Neural cell (in vitro differentiated cells): ENCODE data around the gene PCDH9. TPM values are rescaled to one million over a fixed set of nuclear protein-coding genes. Genes with fewer than 3 reads are reported as not detected.

Experiments
- H2AFZ ChIP-seq: fragments of 200-600, 300-800 bp; sonication (generic), shearing (Covaris generic); 2 replicates; pipeline ENCODE4 v1.6.0; 2014; ENCODE audit warnings: low read depth, mild to moderate bottlenecking, antibody characterized with exemption, low read length, moderate library complexity
- H3F3A ChIP-seq: fragments of 200-600 bp; shearing (Covaris generic); 2 replicates; pipeline ENCODE4 v1.6.1; 2016; ENCODE audit warnings: mild to moderate bottlenecking, moderate library complexity, mixed read lengths, antibody characterized with exemption, low read length; ENCODE audit not compliant: insufficient read depth, poor library complexity, severe bottlenecking
- H3K27ac ChIP-seq: fragments of 200-600, 300-800 bp; sonication (generic), shearing (Covaris generic); 2 replicates; pipeline ENCODE4 v1.5.1; 2014; ENCODE audit warnings: mild to moderate bottlenecking, low read length, moderate library complexity
- H3K27me3 ChIP-seq: fragments of 300-800, 200-600 bp; sonication (generic), shearing (Covaris generic); 2 replicates; pipeline ENCODE4 v1.6.0; 2014; ENCODE audit warnings: mild to moderate bottlenecking, low read depth, low read length, moderate library complexity; ENCODE audit not compliant: insufficient read depth
- H3K36me3 ChIP-seq: fragments of 300-800, 200-600 bp; sonication (generic), shearing (Covaris generic); 2 replicates; pipeline ENCODE4 v1.5.1; 2014; ENCODE audit warnings: mild to moderate bottlenecking, antibody characterized with exemption, low read length, moderate library complexity; ENCODE audit not compliant: insufficient read depth
- H3K4me2 ChIP-seq: fragments of 300-800, 200-600 bp; sonication (generic), shearing (Covaris generic); 2 replicates; pipeline ENCODE4 v1.6.0; 2014; ENCODE audit warnings: mild to moderate bottlenecking, low read length
- H3K4me3 ChIP-seq: fragments of 300-800, 200-600 bp; sonication (generic), shearing (Covaris generic); 2 replicates; pipeline ENCODE4 v1.5.1; 2014; ENCODE audit warnings: mild to moderate bottlenecking, low read length, moderate library complexity
- H3K79me2 ChIP-seq: fragments of 200-600 bp; shearing (Covaris generic); replicated peaks from 2 replicates; pipeline ENCODE4 v1.6.0; 2014; ENCODE audit warnings: mild to moderate bottlenecking, low read length, moderate library complexity; ENCODE audit not compliant: insufficient read depth
- H3K9ac ChIP-seq: fragments of 300-800, 200-600 bp; sonication (generic), shearing (Covaris generic); 2 replicates; pipeline ENCODE4 v1.6.1; 2016; ENCODE audit warnings: mild to moderate bottlenecking, low read length, mixed read lengths
- H3K9me2 ChIP-seq: fragments of 200-600 bp; shearing (Covaris generic); 2 replicates; pipeline ENCODE4 v1.6.1; 2016; ENCODE audit warnings: mild to moderate bottlenecking, low read length, mixed read lengths; ENCODE audit not compliant: insufficient read depth
- H3K9me3 ChIP-seq: fragments of 200-600, 300-800 bp; sonication (generic), shearing (Covaris generic); 2 replicates; pipeline ENCODE4 v1.6.1; 2016; ENCODE audit warnings: mild to moderate bottlenecking, mixed run types, low read length, moderate library complexity, mixed read lengths
- H4K20me1 ChIP-seq: fragments of 200-600 bp; shearing (Covaris generic); 2 replicates; pipeline ENCODE4 v1.6.1; 2016; ENCODE audit warnings: mild to moderate bottlenecking, mixed run types; ENCODE audit not compliant: insufficient read depth
- CTCF ChIP-seq: fragments of 450-650 bp; IDR thresholded peaks from 2 replicates; pipeline ENCODE4 v1.5.1; 2014; ENCODE audit warnings: antibody characterized with exemption, mild to moderate bottlenecking, moderate library complexity; ENCODE audit not compliant: poor library complexity, severe bottlenecking
- EP300 ChIP-seq: fragments of 450-650 bp; conservative IDR thresholded peaks from 2 replicates; pipeline ENCODE4 v1.6.1; 2014; ENCODE audit warnings: antibody characterized with exemption, mild to moderate bottlenecking, moderate library complexity; ENCODE audit not compliant: poor library complexity, severe bottlenecking
- EZH2 ChIP-seq: fragments of 200-600, 300-800 bp; shearing (Covaris generic), sonication (generic); IDR thresholded peaks from 2 replicates; pipeline ENCODE4 v1.6.1; 2014; ENCODE audit warnings: antibody characterized with exemption, low read length, borderline replicate concordance, mild to moderate bottlenecking; ENCODE audit not compliant: insufficient read depth, poor library complexity, severe bottlenecking
- MXI1 ChIP-seq: fragments of 450-650 bp; conservative IDR thresholded peaks from 2 replicates; pipeline ENCODE4 v1.6.1; 2014; ENCODE audit warnings: antibody characterized with exemption, mild to moderate bottlenecking; ENCODE audit not compliant: poor library complexity, severe bottlenecking
- POLR2AphosphoS5 ChIP-seq: IDR thresholded peaks from 2 replicates; pipeline ENCODE4 v1.6.1; 2012
- RAD21 ChIP-seq: fragments of 450-650 bp; conservative IDR thresholded peaks from 2 replicates; pipeline ENCODE4 v1.6.1; 2014; ENCODE audit warnings: antibody characterized with exemption, mild to moderate bottlenecking, moderate library complexity
- SMC3 ChIP-seq: fragments of 450-650 bp; conservative IDR thresholded peaks from 2 replicates; pipeline ENCODE4 v1.6.1; 2014; ENCODE audit warnings: antibody characterized with exemption, mild to moderate bottlenecking, moderate library complexity; ENCODE audit not compliant: poor library complexity
- TAF1 ChIP-seq: IDR thresholded peaks from 2 replicates; pipeline ENCODE4 v1.6.1; 2012; ENCODE audit warnings: low read depth
- polyA plus RNA-seq: library from polyadenylated mRNA; depleted of rRNA; stranded (reverse); fragments of >200 nt; gene quantifications from 2 replicates; pipeline ENCODE4 v1.2.3, GENCODE V29; 2014
- TF ChIP-seq, protein P1 (sequence below): IDR thresholded peaks from 2 replicates; pipeline ENCODE4 v1.6.1; 2012; ENCODE audit warnings: borderline replicate concordance

The PCDH9 gene
- polyA plus RNA-seq, 1 donor from 2014 or later, result 4.6 TPM

DNA sequence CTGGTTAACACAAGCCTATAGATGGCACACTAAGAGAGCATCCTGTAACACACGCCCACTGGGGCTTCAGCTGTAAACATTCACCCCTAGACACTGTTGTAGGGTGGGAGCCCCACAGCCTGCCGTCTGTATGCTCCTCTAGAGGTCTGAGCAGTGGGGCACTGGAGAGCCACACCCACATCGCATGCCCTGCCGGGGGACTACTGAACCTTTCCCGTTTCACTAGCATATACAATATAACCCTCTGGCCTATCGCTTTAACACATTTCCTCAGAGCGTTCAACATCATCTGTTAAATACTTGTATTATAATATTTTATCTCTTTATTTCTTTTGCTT, 73.4 kb downstream of the PCDH9 start:
- Histone ChIP-seq H3K36me3 (no peaks in the 10 kb centered on the region), H3K27ac (no peak overlapping the region)
- TF ChIP-seq CTCF, result no peak
- TF ChIP-seq RAD21, result no peak

GRCh38 chr13:67155898-67156722, 74.0 kb downstream of the PCDH9 start:
- Histone ChIP-seq H3K79me2 (no peaks in the 10 kb centered on the region), H3K9me3 (no peaks in the 10 kb centered on the region), H3K9me2 (no peaks in the 10 kb centered on the region), H4K20me1 (no peaks in the 10 kb centered on the region), H2AFZ (no peak overlapping the region), H3K4me2 (no peak overlapping the region), H3K27ac (no peak overlapping the region), H3K27me3 (no peaks in the 10 kb centered on the region), H3K36me3 (no peaks in the 10 kb centered on the region), H3F3A (no peaks in the 10 kb centered on the region), H3K9ac (no peak overlapping the region), H3K4me3 (no peak overlapping the region)
- no peak for TF ChIP-seq RAD21
- TF ChIP-seq EP300, result no peak
- TF ChIP-seq POLR2AphosphoS5, result no peak
- no peak for TF ChIP-seq MXI1
- TF ChIP-seq TAF1, result no peak
- TF ChIP-seq, protein P1, sequence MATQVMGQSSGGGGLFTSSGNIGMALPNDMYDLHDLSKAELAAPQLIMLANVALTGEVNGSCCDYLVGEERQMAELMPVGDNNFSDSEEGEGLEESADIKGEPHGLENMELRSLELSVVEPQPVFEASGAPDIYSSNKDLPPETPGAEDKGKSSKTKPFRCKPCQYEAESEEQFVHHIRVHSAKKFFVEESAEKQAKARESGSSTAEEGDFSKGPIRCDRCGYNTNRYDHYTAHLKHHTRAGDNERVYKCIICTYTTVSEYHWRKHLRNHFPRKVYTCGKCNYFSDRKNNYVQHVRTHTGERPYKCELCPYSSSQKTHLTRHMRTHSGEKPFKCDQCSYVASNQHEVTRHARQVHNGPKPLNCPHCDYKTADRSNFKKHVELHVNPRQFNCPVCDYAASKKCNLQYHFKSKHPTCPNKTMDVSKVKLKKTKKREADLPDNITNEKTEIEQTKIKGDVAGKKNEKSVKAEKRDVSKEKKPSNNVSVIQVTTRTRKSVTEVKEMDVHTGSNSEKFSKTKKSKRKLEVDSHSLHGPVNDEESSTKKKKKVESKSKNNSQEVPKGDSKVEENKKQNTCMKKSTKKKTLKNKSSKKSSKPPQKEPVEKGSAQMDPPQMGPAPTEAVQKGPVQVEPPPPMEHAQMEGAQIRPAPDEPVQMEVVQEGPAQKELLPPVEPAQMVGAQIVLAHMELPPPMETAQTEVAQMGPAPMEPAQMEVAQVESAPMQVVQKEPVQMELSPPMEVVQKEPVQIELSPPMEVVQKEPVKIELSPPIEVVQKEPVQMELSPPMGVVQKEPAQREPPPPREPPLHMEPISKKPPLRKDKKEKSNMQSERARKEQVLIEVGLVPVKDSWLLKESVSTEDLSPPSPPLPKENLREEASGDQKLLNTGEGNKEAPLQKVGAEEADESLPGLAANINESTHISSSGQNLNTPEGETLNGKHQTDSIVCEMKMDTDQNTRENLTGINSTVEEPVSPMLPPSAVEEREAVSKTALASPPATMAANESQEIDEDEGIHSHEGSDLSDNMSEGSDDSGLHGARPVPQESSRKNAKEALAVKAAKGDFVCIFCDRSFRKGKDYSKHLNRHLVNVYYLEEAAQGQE, result no peak
- no peak for TF ChIP-seq SMC3
- no peak for TF ChIP-seq EZH2
- TF ChIP-seq CTCF, result no peak

More for the DNA sequence above, 73.4 kb downstream of the PCDH9 start:
- Histone ChIP-seq H3K9me3 (no peaks in the 10 kb centered on the region), H4K20me1 (no peaks in the 10 kb centered on the region), H3K4me2 (no peak overlapping the region), H2AFZ (no peak overlapping the region), H3K4me3 (no peak overlapping the region), H3K9me2 (no peaks in the 10 kb centered on the region), H3K9ac (no peak overlapping the region), H3K79me2 (no peaks in the 10 kb centered on the region), H3K27me3 (no peaks in the 10 kb centered on the region), H3F3A (no peaks in the 10 kb centered on the region)
